WTC11 (cell line): ENCODE results near the gene EHD4.

Source experiments
- CREB1 ChIP-seq: sonication (generic); formaldehyde crosslinking; IDR thresholded peaks from 2 replicates; pipeline ENCODE4 v1.8.0; 2023; ENCODE audit warnings: mild to moderate bottlenecking, missing genetic modification reagents
- NR2C2 ChIP-seq: sonication (generic); formaldehyde crosslinking; IDR thresholded peaks from 2 replicates; pipeline ENCODE4 v1.8.0; 2022; ENCODE audit warnings: mild to moderate bottlenecking, missing genetic modification reagents
- TF ChIP-seq, protein P1 (sequence below): sonication (generic); formaldehyde crosslinking; IDR thresholded peaks from 2 replicates; pipeline ENCODE4 v1.8.0; 2022; ENCODE audit warnings: mild to moderate bottlenecking, missing genetic modification reagents

DNA sequence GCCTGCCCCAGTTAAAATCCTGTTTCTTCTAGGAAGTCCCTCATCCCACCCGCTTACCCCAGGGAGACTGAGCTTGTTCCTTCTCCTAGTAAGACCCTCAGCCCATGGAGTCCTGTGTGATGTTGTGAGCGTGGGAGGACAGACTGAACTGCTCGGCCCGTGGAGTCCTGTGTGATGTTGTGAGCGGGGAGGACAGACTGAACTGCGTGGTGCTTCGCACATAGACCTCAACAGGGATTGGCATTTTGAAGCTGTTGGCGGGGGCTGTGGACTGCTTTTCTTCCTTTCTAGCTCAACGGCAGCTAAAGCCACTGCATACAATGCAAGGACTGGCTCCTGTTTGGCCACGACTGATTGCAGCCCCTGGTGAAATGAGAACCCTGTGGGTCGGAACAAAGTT lies 76.9 kb downstream of the EHD4 start:
- TF ChIP-seq, protein P1, sequence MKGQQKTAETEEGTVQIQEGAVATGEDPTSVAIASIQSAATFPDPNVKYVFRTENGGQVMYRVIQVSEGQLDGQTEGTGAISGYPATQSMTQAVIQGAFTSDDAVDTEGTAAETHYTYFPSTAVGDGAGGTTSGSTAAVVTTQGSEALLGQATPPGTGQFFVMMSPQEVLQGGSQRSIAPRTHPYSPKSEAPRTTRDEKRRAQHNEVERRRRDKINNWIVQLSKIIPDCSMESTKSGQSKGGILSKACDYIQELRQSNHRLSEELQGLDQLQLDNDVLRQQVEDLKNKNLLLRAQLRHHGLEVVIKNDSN (CRISPR knock-in tag): no peak
- TF ChIP-seq CREB1 (CRISPR knock-in tag): no peak
- TF ChIP-seq NR2C2 (CRISPR knock-in tag): no peak
